ENCODE measurements around the gene IGSF9. TPM values are rescaled to one million over a fixed set of nuclear protein-coding genes. Genes with fewer than 3 reads are reported as not detected.

Gene IGSF9
- total and polyA plus RNA-seq, 2 of the 4 experiments (the other 2 are of a cell fraction): 0.05 TPM; not detected in 1

- Histone ChIP-seq H3K4ac (ENCODE audit: low read depth, low read length) (no peak overlapping the region), H2AK9ac (replicated peaks; ENCODE audit: low read depth, low read length, poor library complexity) (no peak overlapping the region), H2BK20ac (ENCODE audit: low read depth, low read length) (no peak overlapping the region), H3K18ac (ENCODE audit: low read depth, low read length) (no peak overlapping the region), H3K4me2 (ENCODE audit: low read depth, low read length) (no peak overlapping the region), H2BK15ac (ENCODE audit: low read depth, low read length) (no peak overlapping the region), H3K4me1 (ENCODE audit: control insufficient read depth, insufficient read depth, low read length) (no peaks in the 10 kb centered on the region), H3K4me3 (ENCODE audit: insufficient read depth, low read depth, low read length) (no peak overlapping the region), H4K5ac (ENCODE audit: low read depth, low read length) (no peak overlapping the region), H4K91ac (ENCODE audit: insufficient read depth, low read depth, low read length) (no peak overlapping the region), H2AK5ac (ENCODE audit: low read depth, low read length) (no peak overlapping the region; the same call in none of the 2 replicates), H3K9ac (ENCODE audit: low read depth, low read length) (no peak overlapping the region), H4K8ac (ENCODE audit: low read depth in 2 of 2, low read length in 2 of 2) (no peak overlapping the region), H3K9me1 (ENCODE audit: insufficient read depth, low read length) (no peaks in the 10 kb centered on the region), H2BK120ac (ENCODE audit: low read depth, low read length) (no peak overlapping the region), H3K27ac (ENCODE audit: insufficient read depth, low read length) (no peak overlapping the region), H3K36me3 (ENCODE audit: control insufficient read depth, insufficient read depth, low read length) (no peaks in the 10 kb centered on the region), H3K14ac (replicated peaks; ENCODE audit: low read depth, low read length) (no peak overlapping the region), H3K9me3 (ENCODE audit: control insufficient read depth, insufficient read depth, low read length) (no peaks in the 10 kb centered on the region), H2AFZ (replicated peaks; ENCODE audit: low read length, poor library complexity) (peak overlapping the region; percentile 78), H4K20me1 (ENCODE audit: insufficient read depth, low read length) (no peaks in the 10 kb centered on the region), H2BK5ac (ENCODE audit: low read depth, low read length, poor library complexity, severe bottlenecking) (no peak overlapping the region), H3K23ac (ENCODE audit: low read depth, low read length) (no peak overlapping the region), H3K56ac (ENCODE audit: extremely low read depth, insufficient read depth, low read length) (no peak overlapping the region), H3K27me3 (ENCODE audit: control insufficient read depth, insufficient read depth, low read length) (peaks cover 38% of the 10 kb centered on the region), H3K79me1 (ENCODE audit: low read depth in 1 of 2, low read length in 2 of 2) (no peaks in the 10 kb centered on the region)
- POLR2A ChIA-PET (ENCODE audit: unreplicated experiment): no interaction called here
- CTCF ChIA-PET: interaction anchor here (6.4 kb wide), 1 partner anchor 70 kb away, joined by 48 read pairs; no protein-coding TSS in a partner anchor
- ATAC-seq (ENCODE audit: low read depth) (peak; percentile 98), DNase-seq (no peak)
- dilution Hi-C loops (cut with HindIII; ENCODE audit: low sequenced_read_pairs, unreplicated experiment) (no loop called here), intact Hi-C loops (cut with micrococcal nuclease) (loop anchor here (1.0 kb wide), 1 partner anchor 70 kb away; no protein-coding TSS in a partner anchor), in situ Hi-C loops (cut with MboI; ENCODE audit: low sequenced_read_pairs) (loop anchor here (5.0 to 10.0 kb wide), 2 partner anchors 71 to 438 kb away; no protein-coding TSS in a partner anchor)
- no CpG with 5 or more reads among the region's 16 CpGs for WGBS, 2 experiments (ENCODE audit: extremely low coverage in 2 of 2, insufficient read length in 1 of 2)
- TF ChIP-seq SMC3 (IDR thresholded peaks at IDR 0.05; ENCODE audit: low read depth, low read length) (peak; percentile 95), RCOR1 (IDR thresholded peaks at IDR 0.05; ENCODE audit: insufficient replicate concordance, low read length) (no peak), RAD21 (IDR thresholded peaks at IDR 0.05; ENCODE audit: low read length) (peak; percentile 94), ELK1 (IDR thresholded peaks at IDR 0.05; ENCODE audit: borderline replicate concordance, low read depth, low read length) (no peak), CTCF (conservative IDR thresholded peaks at IDR 0.05; ENCODE audit: low read depth, low read length) (peak; percentile 93)
- no TSS peak for BruUV-seq (replicated peaks)
Observed at GRCh38 chr1:159936273-159936904, 9.0 kb downstream of the IGSF9 start.

Measured in IMR-90 (cell line).